ENCODE results near the gene IRAK1.

DNA sequence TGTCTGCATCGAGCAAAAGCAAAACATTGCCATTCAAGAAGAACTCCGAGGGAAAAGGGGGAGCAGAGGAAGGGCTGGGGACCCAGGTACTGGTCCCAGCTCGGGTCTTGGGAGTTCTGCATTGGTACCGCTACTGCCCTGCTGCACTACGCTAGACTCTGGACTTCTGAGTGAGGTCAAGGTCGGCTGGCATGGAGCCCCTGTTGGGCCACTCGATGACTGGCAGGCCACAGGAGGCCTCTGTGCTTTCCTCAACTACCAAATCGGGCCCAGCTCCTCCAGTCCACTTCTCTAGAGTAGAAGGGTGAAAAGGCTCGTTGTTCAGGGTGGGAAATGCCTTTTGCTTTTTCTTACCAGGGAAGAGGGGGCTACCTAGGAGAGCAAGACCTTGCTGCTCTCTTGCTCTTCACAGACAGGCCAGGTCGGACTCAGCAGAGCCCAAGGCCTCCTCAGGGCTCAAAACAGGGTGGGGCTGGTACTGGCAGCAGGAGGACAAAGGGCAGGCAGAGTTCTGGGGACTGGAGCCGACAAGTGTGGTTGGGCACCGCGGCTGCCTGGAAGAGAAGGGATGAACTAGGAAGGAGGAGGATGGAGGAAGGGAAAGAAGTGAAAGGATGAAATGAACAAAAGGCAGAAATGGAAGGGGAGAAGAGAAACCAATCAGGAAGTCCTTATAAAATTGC is 8.9 kb upstream of the IRAK1 start:
- TF ChIP-seq, protein P1, sequence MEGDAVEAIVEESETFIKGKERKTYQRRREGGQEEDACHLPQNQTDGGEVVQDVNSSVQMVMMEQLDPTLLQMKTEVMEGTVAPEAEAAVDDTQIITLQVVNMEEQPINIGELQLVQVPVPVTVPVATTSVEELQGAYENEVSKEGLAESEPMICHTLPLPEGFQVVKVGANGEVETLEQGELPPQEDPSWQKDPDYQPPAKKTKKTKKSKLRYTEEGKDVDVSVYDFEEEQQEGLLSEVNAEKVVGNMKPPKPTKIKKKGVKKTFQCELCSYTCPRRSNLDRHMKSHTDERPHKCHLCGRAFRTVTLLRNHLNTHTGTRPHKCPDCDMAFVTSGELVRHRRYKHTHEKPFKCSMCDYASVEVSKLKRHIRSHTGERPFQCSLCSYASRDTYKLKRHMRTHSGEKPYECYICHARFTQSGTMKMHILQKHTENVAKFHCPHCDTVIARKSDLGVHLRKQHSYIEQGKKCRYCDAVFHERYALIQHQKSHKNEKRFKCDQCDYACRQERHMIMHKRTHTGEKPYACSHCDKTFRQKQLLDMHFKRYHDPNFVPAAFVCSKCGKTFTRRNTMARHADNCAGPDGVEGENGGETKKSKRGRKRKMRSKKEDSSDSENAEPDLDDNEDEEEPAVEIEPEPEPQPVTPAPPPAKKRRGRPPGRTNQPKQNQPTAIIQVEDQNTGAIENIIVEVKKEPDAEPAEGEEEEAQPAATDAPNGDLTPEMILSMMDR (IDR thresholded peaks at IDR 0.05; ENCODE audit: control extremely low read depth in 1 of 3, insufficient read depth in 1 of 3, low read depth in 1 of 3, low read length in 3 of 3): no peak
- TF ChIP-seq YY1 (IDR thresholded peaks at IDR 0.05; ENCODE audit: low read depth, low read length): no peak
